ENCODE measurements around the gene MACF1.
A peak's percentile ranks its signal among the peaks of the same experiment; 100 is the strongest.

MACF1 gene

DNA sequence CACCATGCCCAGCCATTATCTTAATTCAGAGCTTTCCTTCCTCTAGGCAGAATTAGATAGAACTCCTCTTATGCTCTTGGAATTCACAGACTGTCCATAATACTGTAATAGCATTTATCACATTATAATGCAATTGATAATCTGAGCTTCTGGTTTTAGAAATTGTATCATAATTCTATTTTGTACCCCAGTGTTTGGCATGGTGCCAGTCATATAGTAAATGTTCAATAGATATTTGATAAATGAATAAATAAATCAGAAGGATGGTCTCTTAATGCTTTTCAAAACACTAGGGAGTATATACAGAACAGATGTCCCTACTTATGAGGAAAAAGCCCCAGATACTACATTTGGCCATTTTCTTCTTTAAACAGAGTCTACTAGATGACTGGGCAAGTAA, 167.6 kb downstream of the MACF1 start:
- TF ChIP-seq CTCF (IDR thresholded peaks at IDR 0.05; ENCODE audit: insufficient read depth, low read length, poor library complexity, severe bottlenecking): no peak
- Histone ChIP-seq H3K27me3 (replicated peaks; ENCODE audit: control insufficient read depth, insufficient read depth, low read length) (no peaks in the 10 kb centered on the region), H3K4me3 (replicated peaks; ENCODE audit: low read depth, low read length) (no peak overlapping the region), H3K36me3 (ENCODE audit: control insufficient read depth, insufficient read depth, low read length) (peaks cover 19% of the 10 kb centered on the region)
- DNase-seq (ENCODE audit: extremely low read depth, insufficient read length): no peak

DNA sequence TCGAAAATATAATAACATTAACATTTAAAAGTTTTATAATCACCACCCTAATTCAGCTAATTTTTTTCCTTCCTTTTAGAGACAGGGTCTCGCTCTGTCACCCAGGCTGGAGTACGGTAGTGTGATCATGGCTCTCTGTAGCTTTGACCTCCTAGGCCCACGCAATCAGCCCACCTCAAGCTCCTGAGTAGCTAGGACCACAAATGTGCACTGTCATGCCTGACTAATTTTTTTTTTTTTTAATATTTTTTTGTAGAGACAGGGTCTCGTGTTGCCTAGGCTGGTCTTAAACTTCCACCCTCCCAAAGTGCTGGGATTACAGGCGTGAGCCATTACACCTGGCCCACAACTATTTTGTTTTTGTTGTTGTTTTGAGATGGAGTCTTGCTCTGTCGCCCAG, 172.2 kb downstream of the MACF1 start:
- Histone ChIP-seq H3K36me3 (ENCODE audit: control insufficient read depth, insufficient read depth, low read length) (peaks cover 11% of the 10 kb centered on the region), H3K27me3 (replicated peaks; ENCODE audit: control insufficient read depth, insufficient read depth, low read length) (no peaks in the 10 kb centered on the region), H3K4me3 (replicated peaks; ENCODE audit: low read depth, low read length) (no peak overlapping the region)
- DNase-seq (ENCODE audit: extremely low read depth, insufficient read length): no peak
- no peak for TF ChIP-seq CTCF (IDR thresholded peaks at IDR 0.05; ENCODE audit: insufficient read depth, low read length, poor library complexity, severe bottlenecking)

GRCh38 chr1:39378377-39378776, 173.9 kb downstream of the MACF1 start:
- Histone ChIP-seq H3K4me3 (replicated peaks; ENCODE audit: low read depth, low read length) (no peak overlapping the region), H3K36me3 (ENCODE audit: control insufficient read depth, insufficient read depth, low read length) (peaks cover 10% of the 10 kb centered on the region), H3K27me3 (replicated peaks; ENCODE audit: control insufficient read depth, insufficient read depth, low read length) (no peaks in the 10 kb centered on the region)
- TF ChIP-seq CTCF (IDR thresholded peaks at IDR 0.05; ENCODE audit: insufficient read depth, low read length, poor library complexity, severe bottlenecking): peak; percentile 56
- no peak for DNase-seq (ENCODE audit: extremely low read depth, insufficient read length)

GRCh38 chr1:39379187-39379586, 174.7 kb downstream of the MACF1 start:
- TF ChIP-seq CTCF (IDR thresholded peaks at IDR 0.05; ENCODE audit: insufficient read depth, low read length, poor library complexity, severe bottlenecking): no peak
- no peak for DNase-seq (ENCODE audit: extremely low read depth, insufficient read length)
- peaks cover 10% of the 10 kb centered on the region for H3K36me3 ChIP-seq (ENCODE audit: control insufficient read depth, insufficient read depth, low read length)
- no peak overlapping the region for H3K4me3 ChIP-seq (replicated peaks; ENCODE audit: low read depth, low read length)
- H3K27me3 ChIP-seq (replicated peaks; ENCODE audit: control insufficient read depth, insufficient read depth, low read length): no peaks in the 10 kb centered on the region

GRCh38 chr1:39380036-39380435, 175.5 kb downstream of the MACF1 start:
- DNase-seq (ENCODE audit: extremely low read depth, insufficient read length): no peak
- no peak for TF ChIP-seq CTCF (IDR thresholded peaks at IDR 0.05; ENCODE audit: insufficient read depth, low read length, poor library complexity, severe bottlenecking)
- peaks cover 13% of the 10 kb centered on the region for H3K36me3 ChIP-seq (ENCODE audit: control insufficient read depth, insufficient read depth, low read length)
- H3K4me3 ChIP-seq (replicated peaks; ENCODE audit: low read depth, low read length): no peak overlapping the region
- H3K27me3 ChIP-seq (replicated peaks; ENCODE audit: control insufficient read depth, insufficient read depth, low read length): no peaks in the 10 kb centered on the region

GRCh38 chr1:39381839-39382238, 177.3 kb downstream of the MACF1 start:
- DNase-seq (ENCODE audit: extremely low read depth, insufficient read length): no peak
- no peaks in the 10 kb centered on the region for H3K27me3 ChIP-seq (replicated peaks; ENCODE audit: control insufficient read depth, insufficient read depth, low read length)
- no peak overlapping the region for H3K4me3 ChIP-seq (replicated peaks; ENCODE audit: low read depth, low read length)
- TF ChIP-seq CTCF (IDR thresholded peaks at IDR 0.05; ENCODE audit: insufficient read depth, low read length, poor library complexity, severe bottlenecking): no peak
- H3K36me3 ChIP-seq (ENCODE audit: control insufficient read depth, insufficient read depth, low read length): peaks cover 16% of the 10 kb centered on the region

All from GM06990 (cell line).